Common myeloid progenitor, CD34-positive (primary cell): ENCODE measurements around the gene UGGT1.

ENCODE experiments used
- CTCF ChIA-PET: fragments of 350-600 bp; sonication (Branson Sonifier 250); formaldehyde crosslinking; loops from one replicate; lab custom pipeline; 2021; ENCODE audit warnings: antibody characterized with exemption; lab: Charles Lee
- POLR2A ChIA-PET: fragments of 350-600 bp; sonication (Branson Sonifier 250); formaldehyde crosslinking; loops from one replicate; lab custom pipeline; 2021; ENCODE audit warnings: antibody characterized with exemption; lab: Charles Lee
- DNase-seq, 3 donors: peaks; one replicate each; pipeline versions ENCODE4 v3.0.0 to v3.0.0-alpha.2; 2013
- H3K27ac ChIP-seq, 2 experiments: 1 replicate in 1 of 2; 2 replicates in 1 of 2; pipeline ENCODE4 v1.7.0; 2013; ENCODE audit warnings: inconsistent platforms in 2 of 2, low read length in 2 of 2, mild to moderate bottlenecking in 2 of 2, low read depth in 1 of 2, moderate library complexity in 1 of 2; ENCODE audit not compliant: severe bottlenecking in 2 of 2, insufficient read depth in 1 of 2, poor library complexity in 1 of 2
- H3K27me3 ChIP-seq, 5 experiments: replicated peaks in 2 of 5; 1 replicate in 3 of 5; 2 replicates in 2 of 5; pipeline versions ENCODE4 v1.6.1 to v1.7.0; 2013; ENCODE audit warnings: low read length in 4 of 5, mild to moderate bottlenecking in 2 of 5, moderate library complexity in 2 of 5, inconsistent platforms in 1 of 5; ENCODE audit not compliant: insufficient read depth in 5 of 5, control insufficient read depth in 4 of 5
- H3K36me3 ChIP-seq, 4 experiments: 1 replicate in 2 of 4; 2 replicates in 2 of 4; pipeline versions ENCODE4 v1.6.1 to v1.7.0; 2013; ENCODE audit warnings: low read length in 3 of 4, control low read depth in 1 of 4, mild to moderate bottlenecking in 1 of 4; ENCODE audit not compliant: control insufficient read depth in 4 of 4, insufficient read depth in 4 of 4
- H3K4me1 ChIP-seq, 4 experiments: 1 replicate in 3 of 4; 2 replicates in 1 of 4; pipeline versions ENCODE4 v1.6.1 to v1.7.1; 2013; ENCODE audit warnings: low read length in 3 of 4, mild to moderate bottlenecking in 3 of 4, control low read depth in 1 of 4, inconsistent platforms in 1 of 4, moderate library complexity in 1 of 4; ENCODE audit not compliant: control insufficient read depth in 4 of 4, insufficient read depth in 4 of 4; ENCODE audit errors: control extremely low read depth in 1 of 4
- H3K4me3 ChIP-seq, 7 experiments: 1 replicate in 4 of 7; 2 replicates in 3 of 7; pipeline versions ENCODE4 v1.5.1 to v1.7.0; 2013; ENCODE audit warnings: mild to moderate bottlenecking in 7 of 7, low read length in 6 of 7, moderate library complexity in 6 of 7, inconsistent platforms in 2 of 7, low read depth in 2 of 7, control low read depth in 1 of 7; ENCODE audit not compliant: insufficient read depth in 4 of 7, control insufficient read depth in 1 of 7; ENCODE audit errors: extremely low read depth in 1 of 7
- H3K9me3 ChIP-seq, 5 experiments: 1 replicate in 4 of 5; 2 replicates in 1 of 5; pipeline versions ENCODE4 v1.6.1 to v1.7.1; 2013; ENCODE audit warnings: low read length in 4 of 5, mild to moderate bottlenecking in 2 of 5, inconsistent platforms in 1 of 5, low read depth in 1 of 5, moderate library complexity in 1 of 5; ENCODE audit not compliant: control insufficient read depth in 4 of 5, insufficient read depth in 2 of 5; ENCODE audit errors: control extremely low read depth in 1 of 5
- WGBS: methylation state at CpG from one replicate; pipeline ENCODE4 v1.1.5; 2013; ENCODE audit not compliant: insufficient coverage; 5-methylcytosine and 5-hydroxymethylcytosine counted together

The UGGT1 gene

DNA sequence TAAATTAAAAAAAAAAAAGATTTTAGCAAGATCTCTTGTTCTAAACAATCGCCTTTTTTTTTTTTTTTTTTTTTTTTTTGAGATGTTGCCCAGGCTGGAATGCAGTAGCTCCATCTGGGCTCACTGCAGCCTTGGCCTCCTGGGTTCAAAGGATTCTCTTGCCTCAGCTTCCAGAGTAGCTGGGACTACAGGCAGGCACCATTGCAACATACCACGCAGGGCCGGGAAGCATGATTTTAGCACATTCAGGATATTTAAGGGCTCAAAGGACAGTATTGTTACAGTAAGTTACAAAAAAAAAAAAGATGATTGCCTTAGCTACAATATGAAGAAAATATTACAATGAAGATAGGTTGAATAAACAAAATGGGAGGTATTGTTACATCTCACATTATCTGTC is 33.7 kb upstream of the UGGT1 start:
- no peaks in the 10 kb centered on the region for H3K4me1 ChIP-seq
- no peak overlapping the region for H3K4me3 ChIP-seq
- no peak overlapping the region for H3K27ac ChIP-seq
- peaks cover 0 to 1% (median 0%) of the 10 kb centered on the region in 5 experiments for H3K27me3 ChIP-seq
- no peaks in the 10 kb centered on the region for H3K36me3 ChIP-seq
- POLR2A ChIA-PET = no interaction called here
- DNase-seq = no peak
- WGBS = 80% methylated on average over 1 of the region's 3 CpGs
- peaks cover 0 to 4% (median 0%) of the 10 kb centered on the region in 5 experiments for H3K9me3 ChIP-seq
- CTCF ChIA-PET = interaction anchor here (0.6 to 1.0 kb wide), 2 partner anchors 8 to 158 kb away, joined by 3 read pairs; no protein-coding TSS in a partner anchor

GRCh38 chr2:128058114-128058513 is 32.9 kb upstream of the UGGT1 start:
- Histone ChIP-seq H3K27me3 (peaks cover 0 to 1% (median 0%) of the 10 kb centered on the region in 5 experiments), H3K4me1 (no peaks in the 10 kb centered on the region), H3K9me3 (peaks cover 0 to 4% (median 0%) of the 10 kb centered on the region in 5 experiments), H3K4me3 (no peak overlapping the region), H3K36me3 (no peaks in the 10 kb centered on the region), H3K27ac (no peak overlapping the region)
- POLR2A ChIA-PET = no interaction called here
- CTCF ChIA-PET = interaction anchor here (1.0 kb wide), 1 partner anchor 8 kb away, joined by 3 read pairs; no protein-coding TSS in a partner anchor
- DNase-seq = no peak
- 100% methylated on average over 1 of the region's 2 CpGs for WGBS

DNA sequence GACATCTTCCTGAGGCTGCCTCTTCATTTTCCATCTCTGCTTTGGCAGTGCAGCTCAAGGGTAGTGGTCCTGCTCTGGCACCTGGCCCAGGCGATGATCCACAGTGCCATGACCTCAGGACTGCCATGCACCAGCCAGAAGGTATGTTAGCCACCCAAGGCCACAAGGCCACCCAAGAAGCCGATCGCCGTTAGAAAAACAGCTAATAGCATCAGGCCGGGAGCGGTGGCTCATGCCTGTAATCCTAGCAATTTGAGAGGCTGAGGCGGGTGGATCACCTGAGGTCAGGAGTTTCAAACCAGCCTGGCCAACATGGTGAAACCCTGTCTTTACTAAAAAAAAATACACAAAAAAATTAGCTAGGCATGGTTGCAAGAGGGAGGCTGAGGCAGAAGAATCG is 28.4 kb upstream of the UGGT1 start:
- ChIA-PET POLR2A (no interaction called here), CTCF (interaction anchor here (0.6 to 2.3 kb wide), 13 partner anchors 8 to 106 kb away, joined by 3 to 15 read pairs (median 3); no protein-coding TSS in a partner anchor)
- no peaks in the 10 kb centered on the region for H3K9me3 ChIP-seq
- 95% methylated on average over 7 of the region's 8 CpGs for WGBS
- H3K27me3 ChIP-seq = no peaks in the 10 kb centered on the region
- no peak for DNase-seq
- H3K4me3 ChIP-seq = no peak overlapping the region
- H3K36me3 ChIP-seq = no peaks in the 10 kb centered on the region
- no peaks in the 10 kb centered on the region for H3K4me1 ChIP-seq
- H3K27ac ChIP-seq = no peak overlapping the region

DNA sequence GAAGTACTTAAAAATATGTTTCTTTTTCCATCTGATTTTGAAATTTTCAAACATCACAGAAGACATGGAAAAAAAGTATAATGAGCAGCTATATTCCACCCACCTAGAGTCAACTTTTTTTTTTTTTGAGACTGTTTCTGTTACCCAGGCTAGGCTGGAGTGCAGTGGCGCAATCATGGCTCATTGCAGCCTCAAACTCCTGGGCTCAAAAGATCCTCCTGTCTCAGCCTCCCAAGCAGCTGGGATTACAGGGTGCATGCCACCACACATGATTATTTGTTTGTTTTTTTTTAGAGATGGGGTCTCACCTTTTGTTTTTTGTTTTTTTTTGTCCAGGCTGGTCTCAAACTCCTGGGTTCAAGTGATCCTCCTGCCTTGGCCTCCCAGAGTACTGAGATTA is 26.6 kb upstream of the UGGT1 start:
- 100% methylated on average over 1 of the region's 1 CpG for WGBS
- no peaks in the 10 kb centered on the region for H3K27me3 ChIP-seq
- CTCF ChIA-PET = interaction anchor here (0.6 to 3.1 kb wide), 14 partner anchors 9 to 173 kb away, joined by 3 to 17 read pairs (median 4); partner anchors contain the start of gene UGGT1

GRCh38 chr2:128069769-128070168 is 21.2 kb upstream of the UGGT1 start:
- 88% methylated on average over 2 of the region's 5 CpGs for WGBS
- ChIA-PET CTCF (no interaction called here), POLR2A (no interaction called here)
- no peak overlapping the region for H3K27ac ChIP-seq
- H3K36me3 ChIP-seq = no peaks in the 10 kb centered on the region
- H3K27me3 ChIP-seq = no peaks in the 10 kb centered on the region
- no peaks in the 10 kb centered on the region for H3K4me1 ChIP-seq
- H3K4me3 ChIP-seq = no peak overlapping the region
- no peak for DNase-seq
- H3K9me3 ChIP-seq = no peaks in the 10 kb centered on the region

More for the DNA sequence above, 26.6 kb upstream of the UGGT1 start:
- no peak overlapping the region for H3K27ac ChIP-seq
- H3K9me3 ChIP-seq = no peaks in the 10 kb centered on the region
- H3K36me3 ChIP-seq = no peaks in the 10 kb centered on the region
- H3K4me3 ChIP-seq = no peak overlapping the region
- DNase-seq = no peak
- POLR2A ChIA-PET = no interaction called here
- no peaks in the 10 kb centered on the region for H3K4me1 ChIP-seq

DNA sequence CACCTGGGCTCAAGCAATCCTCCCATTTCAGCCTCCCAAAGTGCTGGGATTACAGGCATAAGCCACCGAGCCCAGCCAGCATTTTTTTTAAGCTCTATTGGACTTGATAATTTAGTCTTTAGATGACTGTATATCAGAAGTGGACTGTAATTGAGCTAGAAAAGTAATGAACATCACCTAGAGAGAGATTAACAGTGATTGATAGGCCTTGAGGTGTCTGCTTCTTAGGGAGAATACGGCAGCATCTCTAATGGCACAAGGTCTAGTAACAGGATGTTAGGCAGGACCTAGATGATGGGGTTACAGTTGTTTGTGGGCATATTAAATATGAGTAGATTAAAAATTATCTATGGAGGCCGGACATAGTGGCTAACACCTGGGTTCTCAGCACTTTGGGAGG is 17.7 kb upstream of the UGGT1 start:
- ChIA-PET POLR2A (no interaction called here), CTCF (interaction anchor here (1.0 to 2.8 kb wide), 3 partner anchors 10 to 482 kb away, joined by 3 to 14 read pairs (median 3); no protein-coding TSS in a partner anchor)
- no peaks in the 10 kb centered on the region for H3K36me3 ChIP-seq
- H3K27me3 ChIP-seq = no peaks in the 10 kb centered on the region
- H3K27ac ChIP-seq = no peak overlapping the region
- DNase-seq = no peak
- WGBS = 94% methylated on average over 2 of the region's 3 CpGs
- no peak overlapping the region for H3K4me3 ChIP-seq
- H3K9me3 ChIP-seq = peaks cover 0 to 2% (median 0%) of the 10 kb centered on the region in 5 experiments
- no peaks in the 10 kb centered on the region for H3K4me1 ChIP-seq

- ChIA-PET CTCF (no interaction called here), POLR2A (interaction anchor here (0.6 kb wide), 1 partner anchor 857 kb away, joined by 3 read pairs; no protein-coding TSS in a partner anchor)
- H3K4me3 ChIP-seq = no peak overlapping the region
- no peaks in the 10 kb centered on the region for H3K36me3 ChIP-seq
- peaks cover 0 to 2% (median 0%) of the 10 kb centered on the region in 5 experiments for H3K9me3 ChIP-seq
- H3K4me1 ChIP-seq = no peaks in the 10 kb centered on the region
- no peak overlapping the region for H3K27ac ChIP-seq
- no peak for DNase-seq
- whole genome bisulfite sequencing = 100% methylated on average over 3 of the region's 7 CpGs
- peaks cover 0 to 2% (median 0%) of the 10 kb centered on the region in 5 experiments for H3K27me3 ChIP-seq
These were observed 14.4 kb upstream of the UGGT1 start for GRCh38 chr2:128076461-128077106.
